ENCODE results near the gene TMEM109.
A peak's percentile ranks its signal among the peaks of the same experiment; 100 is the strongest.

The TMEM109 gene, protein sequence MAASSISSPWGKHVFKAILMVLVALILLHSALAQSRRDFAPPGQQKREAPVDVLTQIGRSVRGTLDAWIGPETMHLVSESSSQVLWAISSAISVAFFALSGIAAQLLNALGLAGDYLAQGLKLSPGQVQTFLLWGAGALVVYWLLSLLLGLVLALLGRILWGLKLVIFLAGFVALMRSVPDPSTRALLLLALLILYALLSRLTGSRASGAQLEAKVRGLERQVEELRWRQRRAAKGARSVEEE

DNA sequence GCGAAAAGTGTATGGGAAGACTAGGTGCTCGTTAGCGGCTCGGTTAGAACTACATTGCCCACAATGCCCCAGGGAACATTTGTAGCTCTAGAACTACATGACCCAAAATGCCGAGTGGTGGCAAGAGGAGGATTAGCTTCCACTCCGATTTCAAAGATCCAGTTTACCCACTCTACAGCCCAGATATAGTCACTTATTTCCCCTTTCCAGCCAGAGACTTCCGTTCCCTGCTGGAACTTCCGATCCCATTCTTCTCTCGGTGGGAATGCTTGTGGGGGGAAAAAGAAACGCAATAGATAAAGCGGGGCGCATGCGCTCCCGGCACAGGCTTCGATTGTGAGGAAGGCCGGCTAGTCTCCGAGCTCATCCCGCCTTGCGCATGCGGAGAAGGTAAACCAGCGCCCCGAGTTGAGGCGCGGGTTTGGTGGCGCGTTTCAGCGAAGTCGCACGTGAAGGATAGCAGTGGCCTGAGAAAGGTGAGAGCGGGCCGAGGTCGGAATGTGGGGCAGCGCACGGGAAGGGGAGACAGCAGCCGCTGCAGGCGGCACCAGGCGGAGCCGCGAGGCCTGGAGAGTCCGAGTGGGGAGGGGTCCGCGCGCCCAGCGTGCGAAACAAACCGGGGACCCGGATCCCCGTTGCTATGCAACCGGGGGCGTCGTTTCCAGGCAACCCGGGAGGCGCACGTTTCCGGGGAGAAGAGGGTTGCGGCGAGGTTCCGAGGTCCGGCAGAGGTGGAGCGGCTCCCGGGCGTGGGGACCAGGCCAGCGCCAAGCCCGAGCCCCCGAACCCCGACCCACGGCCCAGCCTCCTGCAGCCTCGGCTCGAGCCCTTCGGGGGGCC is at the start of gene TMEM109:
Gene TMEM109, plus strand, starts transcription at position 366 of the 840 bp plus-strand sequence. CDS start 5,536 bp downstream, outside the sequence.
- DNase-seq (ENCODE audit: low read depth) = peak; percentile 74

DNA sequence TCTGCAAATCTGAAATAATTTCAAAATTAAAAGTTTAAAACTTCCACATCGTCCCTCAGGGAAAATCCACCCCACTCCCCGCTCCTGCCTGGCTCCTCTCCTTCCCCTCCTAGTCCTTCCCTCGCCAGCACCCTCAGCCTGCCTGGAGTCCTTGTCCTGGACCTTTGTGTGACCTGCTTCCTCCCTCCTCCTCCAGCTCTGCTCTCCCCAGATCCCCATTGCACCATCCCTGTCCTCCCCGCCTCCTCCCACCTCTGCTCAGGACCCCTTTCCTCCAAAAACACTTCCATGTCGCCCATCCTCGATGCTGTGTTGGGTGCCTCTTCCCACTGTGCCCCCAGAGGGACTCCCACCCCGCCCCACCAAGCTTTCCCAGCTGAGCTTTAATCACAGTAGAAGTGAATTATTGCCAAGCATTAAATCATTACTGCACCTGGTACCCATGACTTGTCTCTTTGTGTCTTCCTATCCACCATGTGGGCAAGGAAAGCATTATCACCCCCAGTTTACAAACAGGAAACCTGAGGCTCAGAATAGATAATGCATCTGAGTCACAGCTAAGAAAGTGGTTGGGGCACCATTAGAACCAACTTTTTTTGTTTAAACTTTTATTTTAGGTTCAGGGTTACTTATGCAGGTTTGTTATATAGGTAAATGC is 49.0 kb upstream of the TMEM109 start:
- DNase-seq (ENCODE audit: low read depth) = no peak

DNA sequence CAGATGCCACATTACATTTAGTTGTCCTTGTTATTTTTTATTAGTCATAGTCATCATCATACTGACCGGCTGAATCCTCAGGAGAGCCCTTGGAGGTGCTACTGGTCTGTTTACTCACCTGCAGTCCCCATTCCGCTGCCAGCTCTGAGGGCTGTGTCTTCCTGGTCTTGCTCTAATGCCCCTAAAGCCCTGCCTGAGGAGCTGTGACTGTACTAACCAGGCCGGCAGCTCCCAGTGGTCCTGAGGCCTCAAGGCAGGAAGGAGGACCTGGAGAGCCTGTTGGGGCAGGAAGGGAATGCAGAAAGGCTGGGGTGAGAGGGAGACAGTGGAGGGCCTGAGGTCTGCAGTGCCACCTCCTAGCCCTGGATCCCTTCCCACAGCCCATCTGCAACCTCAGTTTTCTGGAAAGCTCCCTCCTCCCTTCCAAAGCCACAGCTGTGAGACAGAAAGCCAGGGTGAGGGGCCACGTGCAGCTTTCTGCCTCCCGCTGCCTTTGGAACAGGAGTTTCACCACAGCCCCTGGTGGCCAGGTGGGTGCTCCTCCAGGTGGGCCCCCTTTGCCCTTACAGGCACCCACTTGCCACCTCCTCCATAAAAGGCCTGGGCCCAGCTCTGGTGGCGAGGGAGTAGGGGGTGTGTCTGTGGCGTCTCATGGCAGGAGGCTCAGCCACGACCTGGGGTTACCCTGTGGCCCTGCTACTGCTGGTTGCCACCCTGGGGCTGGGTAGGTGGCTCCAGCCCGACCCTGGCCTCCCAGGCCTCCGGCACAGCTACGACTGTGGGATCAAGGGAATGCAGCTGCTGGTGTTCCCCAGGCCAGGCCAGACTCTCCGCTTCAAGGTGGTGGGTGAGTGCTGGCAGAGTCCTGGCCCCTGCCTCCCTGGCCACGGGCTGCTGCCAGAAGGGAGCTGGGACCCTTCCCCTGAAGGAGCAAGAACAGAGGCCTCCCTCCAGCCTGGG is 46.8 kb upstream of the TMEM109 start, which contains the start of gene ZP1:
Gene ZP1, plus strand, starts transcription at position 632 of the 960 bp plus-strand sequence. Its CDS starts 20 bp downstream, at position 652.
- no peak for DNase-seq (ENCODE audit: low read depth)

DNA sequence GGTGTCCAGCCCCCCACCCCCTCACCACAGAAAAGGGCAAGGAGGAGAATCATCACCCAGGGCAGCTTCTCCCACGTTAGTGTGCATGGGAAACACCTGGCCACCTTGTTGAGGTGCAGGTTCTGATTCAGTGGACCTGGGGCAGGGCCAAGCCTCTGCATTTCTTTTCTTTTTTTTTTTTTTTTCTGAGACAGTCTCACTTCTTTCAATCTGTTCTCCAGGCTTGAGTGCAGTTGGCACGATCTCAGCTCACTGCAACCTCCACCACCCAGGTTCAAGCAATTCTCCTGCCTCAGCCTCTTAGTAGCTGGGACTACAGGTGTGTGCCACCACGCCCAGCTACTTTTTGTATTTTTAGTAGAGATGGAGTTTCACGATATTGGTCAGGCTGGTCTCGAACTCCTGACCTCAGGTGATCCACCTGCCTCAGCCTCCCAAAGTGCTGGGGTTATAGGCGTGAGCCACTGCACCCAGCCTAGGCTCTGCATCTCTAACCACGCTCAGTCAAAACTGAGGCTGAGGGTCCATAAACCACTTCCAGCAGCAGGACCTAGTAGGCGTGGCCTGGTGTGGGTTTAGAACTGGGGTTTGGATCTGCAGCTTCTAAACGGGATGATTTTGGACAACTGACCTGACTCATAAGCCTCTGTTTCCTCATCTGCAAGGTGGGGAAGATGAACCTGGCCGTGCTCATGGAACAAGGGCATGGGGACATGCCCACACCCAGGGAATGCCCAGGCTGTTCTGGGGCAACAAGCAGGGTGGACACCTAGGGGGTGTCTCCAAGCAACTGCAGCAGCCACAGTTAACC is 45.9 kb upstream of the TMEM109 start:
- no peak for DNase-seq (ENCODE audit: low read depth)

DNA sequence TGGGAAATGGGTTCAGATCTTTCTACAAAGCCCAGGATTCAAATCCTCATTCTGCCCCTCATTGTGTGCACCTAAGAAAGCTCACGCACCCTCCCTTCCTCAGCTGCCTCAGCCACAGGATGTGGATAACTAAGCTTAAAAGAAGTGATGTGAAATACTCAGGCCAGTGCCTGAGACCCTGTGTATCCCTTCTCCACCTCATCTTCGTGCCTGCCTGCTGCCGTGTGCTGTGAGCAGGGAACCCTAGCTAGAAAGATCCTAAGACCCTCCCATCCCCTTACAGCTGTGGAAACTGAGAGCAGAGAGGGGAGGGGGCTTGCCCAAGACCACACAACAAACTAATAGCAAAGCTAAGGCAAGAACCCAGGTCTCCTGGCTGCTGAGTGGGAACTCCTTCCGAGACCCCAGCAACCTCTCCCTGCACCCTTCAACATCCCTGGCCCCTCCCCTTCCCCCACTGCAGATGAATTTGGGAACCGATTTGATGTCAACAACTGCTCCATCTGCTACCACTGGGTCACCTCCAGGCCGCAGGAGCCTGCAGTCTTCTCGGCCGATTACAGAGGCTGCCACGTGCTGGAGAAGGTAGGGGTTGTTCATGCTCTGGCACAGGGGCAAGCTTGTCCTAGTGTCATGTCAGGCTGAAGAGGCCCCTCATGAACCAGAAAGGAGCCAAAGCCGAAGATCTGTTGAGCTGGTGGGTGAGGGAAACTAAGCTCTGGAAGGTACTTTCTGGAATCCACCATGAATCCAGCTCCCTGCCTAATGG is 45.1 kb upstream of the TMEM109 start:
- DNase-seq (ENCODE audit: low read depth) = no peak

DNA sequence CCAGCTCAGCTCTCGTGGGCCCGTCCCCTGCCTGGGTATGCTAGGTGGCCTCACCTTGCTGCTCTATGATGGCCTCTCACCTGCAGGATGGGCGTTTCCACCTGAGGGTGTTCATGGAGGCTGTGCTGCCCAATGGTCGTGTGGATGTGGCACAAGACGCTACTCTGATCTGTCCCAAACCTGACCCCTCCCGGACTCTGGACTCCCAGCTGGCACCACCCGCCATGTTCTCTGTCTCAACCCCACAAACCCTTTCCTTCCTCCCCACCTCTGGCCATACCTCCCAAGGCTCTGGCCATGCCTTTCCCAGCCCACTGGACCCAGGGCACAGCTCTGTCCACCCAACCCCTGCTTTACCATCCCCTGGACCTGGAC is 44.5 kb upstream of the TMEM109 start:
- DNase-seq (ENCODE audit: low read depth) = no peak

DNA sequence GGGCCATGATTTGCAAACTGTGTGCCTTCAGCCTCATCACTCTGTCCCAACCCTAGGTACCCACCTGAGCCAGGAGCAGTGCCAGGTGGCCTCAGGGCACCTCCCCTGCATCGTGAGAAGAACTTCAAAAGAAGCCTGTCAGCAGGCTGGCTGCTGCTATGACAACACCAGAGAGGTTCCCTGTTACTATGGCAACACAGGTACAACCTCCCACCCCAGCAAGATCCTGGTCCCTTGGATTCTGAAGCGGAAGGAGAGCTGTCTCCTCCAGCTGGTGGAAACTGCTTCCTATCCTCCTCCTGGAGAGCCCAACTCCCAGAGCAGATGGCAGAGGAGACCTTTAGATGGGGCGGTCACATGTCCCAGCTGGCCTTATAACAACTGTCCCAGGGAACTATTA is 43.7 kb upstream of the TMEM109 start:
- no peak for DNase-seq (ENCODE audit: low read depth)

DNA sequence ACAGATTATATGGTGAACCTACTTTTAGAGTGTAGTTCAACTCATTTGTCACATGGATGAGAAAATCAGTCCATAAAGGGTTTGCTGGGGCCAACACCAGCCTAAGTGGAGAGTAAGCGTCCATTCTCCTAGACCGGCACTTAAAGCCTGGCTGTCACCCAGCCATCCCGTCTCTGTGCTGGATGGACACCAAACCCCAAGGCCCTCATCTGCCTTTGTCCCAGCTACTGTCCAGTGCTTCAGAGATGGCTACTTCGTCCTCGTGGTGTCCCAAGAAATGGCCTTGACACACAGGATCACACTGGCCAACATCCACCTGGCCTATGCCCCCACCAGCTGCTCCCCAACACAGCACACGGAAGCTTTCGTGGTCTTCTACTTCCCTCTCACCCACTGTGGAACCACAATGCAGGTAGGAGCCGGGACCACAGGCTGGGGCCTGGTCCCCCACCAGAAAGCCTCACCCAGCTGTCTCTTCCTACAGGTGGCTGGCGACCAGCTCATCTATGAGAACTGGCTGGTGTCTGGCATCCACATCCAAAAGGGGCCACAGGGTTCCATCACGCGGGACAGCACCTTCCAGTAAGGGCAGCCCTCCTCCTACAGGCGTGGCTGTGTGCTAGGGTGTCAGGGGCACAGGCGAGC is 43.1 kb upstream of the TMEM109 start:
- no peak for DNase-seq (ENCODE audit: low read depth)

DNA sequence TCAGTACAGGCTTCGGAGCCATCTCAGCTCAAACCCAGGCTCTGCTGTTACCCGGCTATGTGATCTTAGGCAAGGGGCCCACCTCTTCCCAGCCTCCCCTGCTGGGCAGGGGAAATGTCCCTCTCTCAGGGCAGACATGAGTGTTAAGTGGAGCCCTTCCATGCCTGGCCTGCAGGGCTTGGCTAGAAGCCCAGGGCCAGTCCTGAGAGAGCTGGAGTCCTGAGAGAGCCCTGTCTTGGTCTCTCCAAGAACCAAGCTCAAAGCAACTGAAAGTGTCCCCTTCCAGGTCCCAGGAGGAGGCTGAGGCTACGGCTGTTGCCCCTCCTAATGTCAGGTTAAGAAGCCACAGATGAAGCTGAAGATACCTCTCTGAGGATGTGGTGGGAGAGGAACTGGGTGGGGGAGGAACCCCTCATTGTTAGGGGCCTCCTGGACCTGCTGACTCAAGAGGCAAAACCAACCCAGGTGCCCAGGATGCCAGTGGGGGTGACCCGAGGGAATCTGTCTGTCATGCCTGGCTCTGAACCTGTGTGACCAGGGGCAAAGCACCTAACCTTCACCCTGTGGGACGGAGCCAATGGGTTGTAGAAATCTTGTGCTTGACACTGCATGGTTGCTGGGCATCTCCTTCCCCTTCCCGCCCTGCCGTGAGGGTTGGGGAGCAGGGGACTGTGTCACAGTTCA is 42.4 kb upstream of the TMEM109 start:
- DNase-seq (ENCODE audit: low read depth) = no peak

DNA sequence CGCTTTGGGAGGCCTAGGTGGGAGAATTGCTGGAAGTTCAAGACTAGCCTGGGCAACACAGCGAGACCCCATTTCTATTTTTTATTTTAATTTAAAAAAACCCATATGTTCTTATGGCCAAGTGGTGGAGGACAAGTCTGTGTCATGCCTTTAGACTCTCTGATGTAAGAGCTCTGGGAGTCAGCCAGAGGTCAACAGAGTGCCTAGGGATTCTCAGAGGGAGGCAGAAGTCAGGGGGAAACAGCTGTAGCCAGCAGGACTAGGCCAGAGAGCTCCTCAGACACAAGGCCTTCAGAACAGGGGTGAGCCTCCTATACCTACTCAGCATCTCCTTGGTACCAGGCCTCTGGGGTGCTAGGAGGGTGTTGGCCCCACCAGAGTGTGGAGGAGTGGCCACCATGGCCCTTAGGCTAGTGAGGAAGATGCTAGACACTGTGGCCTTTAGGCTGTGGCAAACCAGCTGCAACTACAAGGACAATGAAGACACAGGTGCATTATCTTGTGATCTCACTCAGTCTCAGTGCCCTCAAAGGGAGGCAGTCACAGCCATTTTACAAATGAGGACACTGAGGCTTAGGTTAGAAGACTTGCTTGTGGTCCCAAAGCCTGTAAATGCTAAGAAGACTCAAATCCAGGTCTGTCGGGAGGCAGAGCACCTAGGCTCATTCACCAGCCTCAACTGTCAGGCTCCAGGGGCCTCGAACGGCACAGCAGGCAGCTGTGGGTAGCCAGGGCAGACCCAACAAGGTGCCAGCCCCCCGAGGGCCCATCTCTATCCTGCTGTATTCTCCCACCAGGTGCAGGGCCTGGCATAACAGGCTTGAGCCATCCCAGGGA is 41.6 kb upstream of the TMEM109 start:
- DNase-seq (ENCODE audit: low read depth) = no peak

DNA sequence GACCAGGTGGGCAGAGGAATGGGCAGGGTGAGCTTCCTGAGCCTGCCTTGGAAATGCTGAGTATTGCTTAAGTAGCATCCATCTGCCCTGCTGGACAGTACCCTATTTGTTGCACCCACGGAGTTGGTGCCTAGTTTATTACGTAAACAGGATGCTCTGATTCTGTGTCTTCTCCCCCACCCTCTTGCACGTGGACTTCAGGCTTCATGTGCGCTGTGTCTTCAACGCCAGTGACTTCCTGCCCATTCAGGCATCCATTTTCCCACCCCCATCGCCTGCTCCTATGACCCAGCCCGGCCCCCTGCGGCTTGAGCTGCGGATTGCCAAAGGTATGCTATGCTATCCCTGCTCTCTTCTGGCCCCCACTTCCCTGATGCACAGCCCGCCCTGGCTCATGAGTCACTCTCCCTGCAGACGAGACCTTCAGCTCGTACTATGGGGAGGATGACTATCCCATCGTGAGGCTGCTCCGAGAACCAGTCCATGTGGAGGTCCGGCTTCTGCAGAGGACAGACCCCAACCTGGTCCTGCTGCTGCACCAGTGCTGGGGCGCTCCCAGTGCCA is 40.9 kb upstream of the TMEM109 start:
- no peak for DNase-seq (ENCODE audit: low read depth)

DNA sequence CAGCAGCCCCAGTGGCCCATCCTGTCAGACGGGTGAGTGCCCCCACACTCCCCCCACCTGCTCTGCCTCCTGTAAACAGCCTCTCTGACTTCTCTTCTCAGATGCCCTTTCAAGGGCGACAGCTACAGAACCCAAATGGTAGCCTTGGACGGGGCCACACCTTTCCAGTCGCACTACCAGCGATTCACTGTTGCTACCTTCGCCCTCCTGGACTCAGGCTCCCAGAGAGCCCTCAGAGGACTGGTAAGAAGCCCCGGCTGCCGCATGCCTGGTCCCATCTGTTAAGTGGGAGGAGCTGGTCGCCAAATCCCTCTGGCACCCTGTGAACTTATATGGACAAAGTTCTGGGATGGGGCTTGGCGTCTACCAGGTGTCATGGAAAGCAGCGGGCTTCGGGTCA is 40.4 kb upstream of the TMEM109 start:
- DNase-seq (ENCODE audit: low read depth) = no peak

DNA sequence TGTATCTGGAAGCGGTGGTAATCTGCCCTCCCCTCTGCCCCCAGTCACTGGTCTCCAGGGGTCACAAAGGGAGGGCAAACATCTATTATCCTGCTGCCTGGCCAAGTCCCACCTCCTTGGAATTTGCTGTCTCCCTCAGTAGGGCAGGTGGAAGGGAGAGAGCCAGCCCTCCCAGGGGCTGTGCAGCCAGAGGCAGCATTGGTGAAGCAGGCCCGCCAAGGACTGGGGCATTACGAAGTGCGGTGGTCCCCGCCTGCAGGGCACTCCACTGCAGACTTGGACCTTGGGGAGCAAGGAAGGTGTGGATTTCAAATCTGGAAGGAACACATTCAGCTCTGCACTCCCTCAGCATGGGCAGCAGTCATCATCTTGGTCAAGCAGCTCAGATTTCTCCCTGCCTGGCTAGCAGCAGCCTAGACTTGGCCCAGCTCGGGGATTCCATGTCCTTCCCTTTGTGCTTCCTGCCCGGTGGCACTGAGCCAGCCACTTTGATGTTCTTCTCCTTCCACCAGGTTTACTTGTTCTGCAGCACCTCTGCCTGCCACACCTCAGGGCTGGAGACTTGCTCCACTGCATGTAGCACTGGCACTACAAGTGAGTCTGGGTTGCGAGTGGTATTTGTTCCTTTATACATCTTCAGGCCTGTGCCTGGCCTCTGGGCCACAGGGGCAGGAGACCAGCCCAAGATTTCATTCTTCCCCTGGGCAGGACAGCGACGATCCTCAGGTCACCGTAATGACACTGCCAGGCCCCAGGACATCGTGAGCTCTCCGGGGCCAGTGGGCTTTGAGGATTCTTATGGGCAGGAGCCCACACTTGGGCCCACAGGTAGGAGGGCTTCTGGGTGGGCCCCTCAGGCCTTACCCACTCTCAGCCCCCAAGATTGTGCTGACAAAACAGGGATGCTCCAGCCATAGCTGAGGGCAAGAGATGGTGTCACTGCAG is 39.3 kb upstream of the TMEM109 start:
- DNase-seq (ENCODE audit: low read depth) = no peak

DNA sequence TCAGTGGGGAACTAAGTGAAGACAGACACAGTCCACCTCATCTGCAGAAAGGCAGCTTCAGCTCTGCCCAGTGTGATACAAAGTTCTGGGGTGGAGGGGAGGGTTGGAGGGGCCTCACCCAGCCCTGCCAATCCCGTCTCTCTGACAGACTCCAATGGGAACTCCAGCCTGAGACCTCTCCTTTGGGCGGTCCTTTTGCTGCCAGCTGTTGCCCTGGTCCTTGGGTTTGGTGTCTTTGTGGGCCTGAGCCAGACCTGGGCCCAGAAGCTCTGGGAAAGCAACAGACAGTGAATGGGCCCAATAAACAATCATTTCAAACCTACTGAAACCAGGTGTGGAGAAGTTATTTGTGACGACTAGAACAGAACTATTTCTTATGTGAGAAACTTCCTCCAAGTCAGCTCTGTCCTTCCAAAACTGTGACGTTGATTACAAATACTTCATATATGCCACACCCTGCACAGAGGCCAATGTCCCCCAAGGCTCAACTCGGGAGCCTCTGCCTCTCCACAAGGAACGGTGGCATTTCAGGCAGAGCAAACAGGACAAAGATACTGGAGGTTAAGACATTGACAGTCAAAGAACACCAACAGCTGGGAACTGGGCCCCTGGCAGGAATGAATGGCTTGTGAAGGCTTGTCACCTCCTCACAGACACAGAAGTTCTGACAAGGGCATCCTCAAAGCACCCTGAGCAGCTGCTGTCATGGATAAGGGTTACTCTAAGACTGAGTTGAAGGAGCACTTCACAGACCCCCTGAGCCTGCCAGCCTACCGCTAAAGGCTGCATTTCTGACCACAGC is 38.4 kb upstream of the TMEM109 start:
- no peak for DNase-seq (ENCODE audit: low read depth)

DNA sequence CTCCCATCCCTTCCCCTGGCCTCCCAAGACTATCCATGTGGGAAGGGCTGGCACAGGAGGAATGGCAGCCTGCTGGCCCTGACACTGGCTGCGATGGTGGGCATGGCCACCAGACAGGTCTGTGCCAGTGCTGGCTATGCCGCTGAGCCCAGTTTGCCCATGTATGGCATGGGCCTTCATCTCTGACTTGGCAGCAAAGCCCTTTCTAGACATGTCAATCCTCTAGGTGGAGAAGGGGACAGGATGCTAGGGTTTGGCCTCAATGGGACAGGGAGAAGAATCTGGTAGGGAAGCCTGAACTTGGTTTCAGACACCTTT is 37.8 kb upstream of the TMEM109 start:
- no peak for DNase-seq (ENCODE audit: low read depth)

Data from stimulated activated CD8-positive, alpha-beta memory T cell treated with anti-CD3 and anti-CD28 coated beads, Interleukin-7, amount 100 ng/mL, for 24 hours (primary cell).